Central memory CD4-positive, alpha-beta T cell (primary cell): ENCODE measurements around the gene LAGE3.
A peak's percentile ranks its signal among the peaks of the same experiment; 100 is the strongest.

ENCODE experiments used
- DNase-seq: peaks from one replicate; pipeline ENCODE4 v3.0.0; 2022

Gene LAGE3

GRCh38 chrX:154452823-154453222, 26.3 kb downstream of the LAGE3 start:
- no peak for DNase-seq

- DNase-seq = no peak
These were observed 28.8 kb downstream of the LAGE3 start for GRCh38 chrX:154450312-154450711.

- DNase-seq = no peak
These were observed 29.5 kb downstream of the LAGE3 start for GRCh38 chrX:154449618-154450017.

- DNase-seq = no peak
These were observed 30.6 kb downstream of the LAGE3 start for GRCh38 chrX:154448484-154448883.

GRCh38 chrX:154446430-154446829, 32.7 kb downstream of the LAGE3 start:
- DNase-seq = no peak

GRCh38 chrX:154445776-154446175, 33.3 kb downstream of the LAGE3 start:
- no peak for DNase-seq

GRCh38 chrX:154444755-154445246, 34.3 kb downstream of the LAGE3 start:
- no peak for DNase-seq

GRCh38 chrX:154443992-154444754, 34.9 kb downstream of the LAGE3 start, which contains the start of gene FAM50A:
TSS of gene FAM50A (plus strand) at chrX:154444141. CDS start at chrX:154444236, 95 bp downstream.
- peak; percentile 67 for DNase-seq

GRCh38 chrX:154443479-154443910, 35.6 kb downstream of the LAGE3 start:
- DNase-seq = no peak

GRCh38 chrX:154441984-154442707, 36.9 kb downstream of the LAGE3 start:
- no peak for DNase-seq

GRCh38 chrX:154441564-154441963, 37.5 kb downstream of the LAGE3 start:
- peak; percentile 26 for DNase-seq

GRCh38 chrX:154440623-154441357, 38.3 kb downstream of the LAGE3 start:
- DNase-seq = no peak

- DNase-seq = no peak
These were observed 39.2 kb downstream of the LAGE3 start for GRCh38 chrX:154439841-154440240.

- DNase-seq = no peak
These were observed 40.8 kb downstream of the LAGE3 start for GRCh38 chrX:154437971-154438893.

- DNase-seq = peak; percentile 57
These were observed 41.9 kb downstream of the LAGE3 start, which contains the start of gene GDI1 for GRCh38 chrX:154436983-154437752. TSS of gene GDI1 (plus strand) at chrX:154437154. CDS start at chrX:154437255, 101 bp downstream.

GRCh38 chrX:154436374-154436982, 42.6 kb downstream of the LAGE3 start:
- peak; percentile 55 for DNase-seq

GRCh38 chrX:154435171-154435733, 43.8 kb downstream of the LAGE3 start:
- DNase-seq = no peak

GRCh38 chrX:154434394-154435168, 44.5 kb downstream of the LAGE3 start:
- DNase-seq = no peak

- DNase-seq = no peak
These were observed 45.5 kb downstream of the LAGE3 start for GRCh38 chrX:154433605-154434004.
